B cell (primary cell): ENCODE results near the gene DMXL2. TPM values are rescaled to one million over a fixed set of nuclear protein-coding genes. Genes with fewer than 3 reads are reported as not detected.

Experiments used
- ATAC-seq: fragments of 200-7000 bp; cut with Tn5 transposase; one replicate; pipeline ENCODE4 v1.10.0; 2021; ENCODE audit warnings: low read depth, mild to moderate bottlenecking, moderate number of reproducible peaks, moderate library complexity
- CTCF ChIA-PET: fragments of 350-600 bp; sonication (Branson Sonifier 250); formaldehyde crosslinking; loops from one replicate; lab custom pipeline; 2021; ENCODE audit warnings: antibody characterized with exemption, inconsistent platforms; lab: Charles Lee
- POLR2A ChIA-PET: fragments of 350-600 bp; sonication (Branson Sonifier 250); formaldehyde crosslinking; loops from one replicate; lab custom pipeline; 2021; ENCODE audit warnings: antibody characterized with exemption; lab: Charles Lee
- DNase-seq: peaks from one replicate; pipeline ENCODE4 v3.0.0; 2013
- H2AFZ ChIP-seq: 2 replicates; pipeline ENCODE4 v1.6.1; 2012; ENCODE audit warnings: mild to moderate bottlenecking, low read depth, low read length; ENCODE audit not compliant: insufficient read depth, poor library complexity, severe bottlenecking
- H3K27ac ChIP-seq, 2 donors: 1 replicate in 1 of 2; 2 replicates in 1 of 2; pipeline ENCODE4 v1.5.1; 2012 to 2013; ENCODE audit warnings: low read length in 2 of 2, mild to moderate bottlenecking in 2 of 2, moderate library complexity in 1 of 2
- H3K27me3 ChIP-seq, 4 experiments: fragments of 200-600 bp in 1 of 4; sonication (generic) in 1 of 4; replicated peaks in 1 of 4; 1 replicate in 2 of 4; 2 replicates in 2 of 4; pipeline versions ENCODE4 v1.6.1 to v1.7.0; 2013 to 2016; ENCODE audit warnings: low read length in 3 of 4, mild to moderate bottlenecking in 2 of 4, mixed read lengths in 1 of 4, moderate library complexity in 1 of 4; ENCODE audit not compliant: insufficient read depth in 4 of 4, control insufficient read depth in 3 of 4; ENCODE audit errors: control extremely low read depth in 1 of 4
- H3K36me3 ChIP-seq, 2 experiments: replicated peaks in 1 of 2; 1 replicate in 1 of 2; 2 replicates in 1 of 2; pipeline versions ENCODE4 v1.6.1 to v1.7.1; 2013; ENCODE audit warnings: low read length in 1 of 2; ENCODE audit not compliant: insufficient read depth in 2 of 2, control insufficient read depth in 1 of 2; ENCODE audit errors: control extremely low read depth in 1 of 2, extremely low read depth in 1 of 2
- H3K4me1 ChIP-seq, 2 donors: fragments of 200-600 bp in 1 of 2; sonication (generic) in 1 of 2; 1 replicate in 1 of 2; 2 replicates in 1 of 2; pipeline versions ENCODE4 v1.5.1 to v1.6.1; 2013 to 2017; ENCODE audit warnings: low read length in 2 of 2; ENCODE audit not compliant: control insufficient read depth in 2 of 2, insufficient read depth in 2 of 2
- H3K4me2 ChIP-seq: replicated peaks from 2 replicates; pipeline ENCODE3; 2012; ENCODE audit warnings: mild to moderate bottlenecking, low read depth, low read length; ENCODE audit not compliant: poor library complexity, severe bottlenecking
- H3K4me3 ChIP-seq, 5 experiments: fragments of 200-600 bp in 1 of 5; sonication (generic) in 1 of 5; 1 replicate in 3 of 5; 2 replicates in 2 of 5; pipeline versions ENCODE4 v1.5.1 to v1.7.0; 2011 to 2016; ENCODE audit warnings: low read length in 4 of 5, mild to moderate bottlenecking in 4 of 5, low read depth in 2 of 5, control low read depth in 1 of 5, moderate library complexity in 1 of 5; ENCODE audit not compliant: insufficient read depth in 1 of 5; ENCODE audit errors: control extremely low read depth in 1 of 5, extremely low read depth in 1 of 5
- H3K79me2 ChIP-seq: fragments of 200-600 bp; sonication (generic); one replicate; pipeline ENCODE4 v1.6.0; 2016; ENCODE audit warnings: low read length; ENCODE audit not compliant: control insufficient read depth, insufficient read depth
- H3K9ac ChIP-seq: fragments of 200-600 bp; sonication (generic); 2 replicates; pipeline ENCODE4 v1.6.1; 2017; ENCODE audit warnings: mild to moderate bottlenecking, low read length, moderate library complexity
- H3K9me3 ChIP-seq, 3 donors: one replicate each; pipeline versions ENCODE4 v1.6.1 to v1.7.1; 2013; ENCODE audit warnings: low read length in 2 of 3; ENCODE audit not compliant: control insufficient read depth in 2 of 3, insufficient read depth in 1 of 3; ENCODE audit errors: control extremely low read depth in 1 of 3
- H4K20me1 ChIP-seq: 2 replicates; pipeline ENCODE4 v1.6.0; 2012; ENCODE audit warnings: mild to moderate bottlenecking, low read length; ENCODE audit not compliant: insufficient read depth, control insufficient read depth, poor library complexity, severe bottlenecking
- H3K27ac Mint-ChIP-seq: one replicate; pipeline ENCODE4 v1.8.0; 2021; ENCODE audit warnings: mixed read lengths
- H3K27me3 Mint-ChIP-seq: one replicate; pipeline ENCODE4 v1.8.0; 2021; ENCODE audit warnings: mixed read lengths
- H3K4me1 Mint-ChIP-seq: one replicate; pipeline ENCODE4 v1.8.0; 2021; ENCODE audit warnings: mixed read lengths
- H3K4me3 Mint-ChIP-seq: one replicate; pipeline ENCODE4 v1.8.0; 2021; ENCODE audit warnings: mixed read lengths
- H3K9me3 Mint-ChIP-seq: one replicate; pipeline ENCODE4 v1.8.0; 2022; ENCODE audit warnings: mixed read lengths; ENCODE audit not compliant: insufficient read depth
- EZH2 ChIP-seq: IDR thresholded peaks from 2 replicates; pipeline ENCODE4 v1.6.1; 2012; ENCODE audit warnings: borderline replicate concordance, low read depth, mild to moderate bottlenecking, moderate library complexity, low read length; ENCODE audit not compliant: insufficient read depth, poor library complexity, severe bottlenecking
- WGBS: methylation state at CpG from one replicate; pipeline ENCODE4 v1.1.5; 2013; ENCODE audit warnings: missing lambda C conversion rate; ENCODE audit not compliant: insufficient coverage; 5-methylcytosine and 5-hydroxymethylcytosine counted together
- intact Hi-C: fragments of 100-400 bp; cut with micrococcal nuclease; formaldehyde crosslinking; loops from one replicate; pipeline ENCODE4 v1.10.0; 2022
- polyA plus RNA-seq: library from polyadenylated mRNA; depleted of rRNA; stranded (reverse); fragments of >200 nt; gene quantifications from 2 replicates; pipeline ENCODE4 v1.2.3, GENCODE V29; 2012
- total RNA-seq, 2 donors: library from RNA; stranded (reverse); fragments of 120-200 nt in 1 of 2; gene quantifications; 1 replicate in 1 of 2; 2 replicates in 1 of 2; pipeline versions ENCODE4 v1.2.3 to v1.2.4, GENCODE V29; 2013 to 2022
- TF ChIP-seq, protein P1 (sequence below): fragments of 200-600 bp; IDR thresholded peaks from one replicate; pipeline ENCODE4 v1.8.0; 2022; ENCODE audit warnings: antibody characterized with exemption, mild to moderate bottlenecking

The DMXL2 gene
- total and polyA plus RNA-seq, 2 donors (not counting 1 experiment from before 2014, with no cell fraction given), result 1.4 to 5.6 TPM

DNA sequence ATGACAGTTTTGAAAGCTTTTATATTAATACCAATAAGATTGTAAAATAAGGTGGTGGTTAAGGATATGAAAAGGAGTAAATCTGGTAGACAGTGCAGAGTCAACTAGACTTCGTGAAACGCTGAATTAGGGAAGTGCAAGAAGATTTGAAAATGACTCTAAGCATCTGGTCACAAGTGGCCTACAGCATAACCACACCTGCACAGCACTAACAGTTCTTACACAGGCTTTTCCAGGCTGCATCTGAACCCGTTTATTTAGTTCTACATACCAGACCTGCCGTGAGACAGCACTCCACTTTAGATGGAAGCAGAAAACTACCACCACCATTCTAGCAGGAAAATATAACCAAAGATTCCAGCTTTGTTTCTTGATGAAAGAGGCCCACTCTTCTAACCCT is 1.9 kb downstream of the DMXL2 start:
- Histone ChIP-seq H3K27me3 (peaks cover 0 to 9% (median 0%) of the 10 kb centered on the region in 4 experiments), H3K4me3 (no peak overlapping the region), H3K9ac (no peak overlapping the region), H3K9me3 (no peaks in the 10 kb centered on the region), H3K79me2 (no peaks in the 10 kb centered on the region), H3K4me1 (peaks cover 17 to 25% of the 10 kb centered on the region in 2 donors), H3K27ac (no peak overlapping the region), H3K4me2 (no peak overlapping the region), H3K36me3 (no peaks in the 10 kb centered on the region), H4K20me1 (no peaks in the 10 kb centered on the region), H2AFZ (no peak overlapping the region)
- no peak for TF ChIP-seq EZH2
- TF ChIP-seq, protein P1, sequence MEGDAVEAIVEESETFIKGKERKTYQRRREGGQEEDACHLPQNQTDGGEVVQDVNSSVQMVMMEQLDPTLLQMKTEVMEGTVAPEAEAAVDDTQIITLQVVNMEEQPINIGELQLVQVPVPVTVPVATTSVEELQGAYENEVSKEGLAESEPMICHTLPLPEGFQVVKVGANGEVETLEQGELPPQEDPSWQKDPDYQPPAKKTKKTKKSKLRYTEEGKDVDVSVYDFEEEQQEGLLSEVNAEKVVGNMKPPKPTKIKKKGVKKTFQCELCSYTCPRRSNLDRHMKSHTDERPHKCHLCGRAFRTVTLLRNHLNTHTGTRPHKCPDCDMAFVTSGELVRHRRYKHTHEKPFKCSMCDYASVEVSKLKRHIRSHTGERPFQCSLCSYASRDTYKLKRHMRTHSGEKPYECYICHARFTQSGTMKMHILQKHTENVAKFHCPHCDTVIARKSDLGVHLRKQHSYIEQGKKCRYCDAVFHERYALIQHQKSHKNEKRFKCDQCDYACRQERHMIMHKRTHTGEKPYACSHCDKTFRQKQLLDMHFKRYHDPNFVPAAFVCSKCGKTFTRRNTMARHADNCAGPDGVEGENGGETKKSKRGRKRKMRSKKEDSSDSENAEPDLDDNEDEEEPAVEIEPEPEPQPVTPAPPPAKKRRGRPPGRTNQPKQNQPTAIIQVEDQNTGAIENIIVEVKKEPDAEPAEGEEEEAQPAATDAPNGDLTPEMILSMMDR, result no peak
- Mint-ChIP-seq H3K27ac (no peak overlapping the region), H3K4me3 (peak overlapping the region; percentile 60), H3K9me3 (no peaks in the 10 kb centered on the region), H3K27me3 (peaks cover 6% of the 10 kb centered on the region), H3K4me1 (peaks cover 26% of the 10 kb centered on the region)
- ATAC-seq (no peak), DNase-seq (no peak)
- POLR2A ChIA-PET, result no interaction called here
- CTCF ChIA-PET, result interaction anchor here (2.2 to 3.7 kb wide), 2 partner anchors 30 to 155 kb away, joined by 6 to 20 read pairs; no protein-coding TSS in a partner anchor
- whole genome bisulfite sequencing, result 38% methylated on average over 2 of the region's 4 CpGs
- intact Hi-C loops, result no loop called here

DNA sequence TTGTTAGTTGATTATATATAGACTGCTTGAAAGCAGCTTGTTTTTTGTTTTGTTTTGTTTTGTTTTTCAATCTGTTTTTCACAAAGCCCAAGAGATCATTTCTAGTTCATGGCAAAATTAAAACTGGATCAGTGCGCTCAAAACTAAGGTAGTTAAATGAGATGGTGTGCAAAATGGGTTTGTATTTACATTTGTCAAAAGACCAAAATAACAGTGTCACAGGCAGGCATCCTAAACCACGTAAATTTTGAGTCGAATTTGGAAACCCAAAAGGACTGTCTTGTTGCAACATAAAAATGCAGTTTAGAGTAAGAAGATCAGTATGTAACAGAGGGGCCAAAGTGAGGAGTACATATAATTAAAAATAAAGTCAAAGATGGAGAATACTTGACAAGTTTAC is 2.4 kb downstream of the DMXL2 start:
- no peaks in the 10 kb centered on the region for H3K36me3 ChIP-seq
- POLR2A ChIA-PET, result no interaction called here
- peaks cover 0 to 9% (median 0%) of the 10 kb centered on the region in 4 experiments for H3K27me3 ChIP-seq
- DNase-seq, result no peak
- 100% methylated on average over 1 of the region's 3 CpGs for WGBS
- H4K20me1 ChIP-seq, result no peaks in the 10 kb centered on the region
- no peak overlapping the region for H3K9ac ChIP-seq
- CTCF ChIA-PET, result interaction anchor here (2.2 to 3.7 kb wide), 2 partner anchors 30 to 156 kb away, joined by 6 to 20 read pairs; no protein-coding TSS in a partner anchor
- no peak overlapping the region for H3K4me3 Mint-ChIP-seq
- no peak overlapping the region for H3K27ac Mint-ChIP-seq
- intact Hi-C loops, result no loop called here
- H3K79me2 ChIP-seq, result no peaks in the 10 kb centered on the region
- no peak overlapping the region for H2AFZ ChIP-seq
- H3K27me3 Mint-ChIP-seq, result peaks cover 6% of the 10 kb centered on the region
- peaks cover 22% of the 10 kb centered on the region for H3K4me1 Mint-ChIP-seq
- H3K9me3 ChIP-seq, result no peaks in the 10 kb centered on the region
- H3K4me3 ChIP-seq, result no peak overlapping the region
- H3K4me1 ChIP-seq, result peaks cover 15 to 20% of the 10 kb centered on the region in 2 donors
- no peak overlapping the region for H3K27ac ChIP-seq
- H3K4me2 ChIP-seq, result no peak overlapping the region
- TF ChIP-seq EZH2, result no peak
- TF ChIP-seq, protein P1, result no peak
- ATAC-seq, result no peak
- H3K9me3 Mint-ChIP-seq, result no peaks in the 10 kb centered on the region
